Loucy (cell line): ENCODE results near the gene WT1.

Source experiments
- H2AFZ ChIP-seq: fragments of 200-600 bp; sonication (generic); 2 replicates; pipeline ENCODE4 v1.6.0; 2016; ENCODE audit warnings: antibody characterized with exemption, mild to moderate bottlenecking, low read length, moderate library complexity
- H3F3A ChIP-seq: fragments of 200-600 bp; 2 replicates; pipeline ENCODE4 v1.6.0; 2016; ENCODE audit warnings: antibody characterized with exemption, low read depth, mild to moderate bottlenecking
- H3K27me3 ChIP-seq: fragments of 200-600 bp; sonication (generic); 2 replicates; pipeline ENCODE4 v1.6.1; 2014; ENCODE audit warnings: low read length, mild to moderate bottlenecking; ENCODE audit not compliant: insufficient read depth, poor library complexity, severe bottlenecking
- H3K36me3 ChIP-seq: fragments of 200-600 bp; sonication (generic); 2 replicates; pipeline ENCODE4 v1.6.1; 2016; ENCODE audit warnings: low read length; ENCODE audit not compliant: insufficient read depth
- H3K4me1 ChIP-seq: fragments of 200-600 bp; sonication (generic); 2 replicates; pipeline ENCODE4 v1.5.1; 2014; ENCODE audit warnings: low read length, mild to moderate bottlenecking; ENCODE audit not compliant: insufficient read depth, poor library complexity, severe bottlenecking
- H3K4me2 ChIP-seq: fragments of 200-600 bp; sonication (generic); 2 replicates; pipeline ENCODE4 v1.6.0; 2014; ENCODE audit warnings: antibody characterized with exemption, low read length, low read depth, mild to moderate bottlenecking; ENCODE audit not compliant: poor library complexity, severe bottlenecking
- H3K4me3 ChIP-seq: fragments of 200-600 bp; sonication (generic); 2 replicates; pipeline ENCODE4 v1.5.1; 2014; ENCODE audit warnings: low read length, mild to moderate bottlenecking, mixed read lengths; ENCODE audit not compliant: poor library complexity, severe bottlenecking
- H3K79me2 ChIP-seq: fragments of 200-600 bp; sonication (generic); 2 replicates; pipeline ENCODE4 v1.6.1; 2014; ENCODE audit warnings: low read length; ENCODE audit not compliant: insufficient read depth
- H3K9ac ChIP-seq: fragments of 200-600 bp; sonication (generic); 2 replicates; pipeline ENCODE4 v1.6.0; 2014; ENCODE audit warnings: mild to moderate bottlenecking, low read depth, low read length, moderate library complexity; ENCODE audit not compliant: poor library complexity, severe bottlenecking
- H3K9me2 ChIP-seq: fragments of 200-600 bp; sonication (generic); replicated peaks from 2 replicates; pipeline ENCODE4 v1.6.1; 2016; ENCODE audit warnings: low read depth, low read length, mixed read lengths
- H3K9me3 ChIP-seq: fragments of 200-600 bp; sonication (generic); 2 replicates; pipeline ENCODE4 v1.6.1; 2014; ENCODE audit warnings: mild to moderate bottlenecking, antibody characterized with exemption, low read length, low read depth; ENCODE audit not compliant: insufficient read depth
- H4K20me1 ChIP-seq: fragments of 200-600 bp; sonication (generic); 2 replicates; pipeline ENCODE4 v1.6.0; 2014; ENCODE audit warnings: antibody characterized with exemption, low read length, mild to moderate bottlenecking; ENCODE audit not compliant: insufficient read depth, poor library complexity, severe bottlenecking
- CTCF ChIP-seq: fragments of 200-600 bp; sonication (generic); conservative IDR thresholded peaks from 2 replicates; pipeline ENCODE4 v1.5.1; 2014; ENCODE audit warnings: mild to moderate bottlenecking, antibody characterized with exemption, low read length
- EZH2phosphoT487 ChIP-seq: fragments of 200-600 bp; IDR thresholded peaks from 2 replicates; pipeline ENCODE4 v1.6.1; 2018; ENCODE audit warnings: antibody characterized with exemption, mild to moderate bottlenecking, moderate library complexity, borderline replicate concordance

The WT1 gene

GRCh38 chr11:32447252-32447651 lies 11.9 kb upstream of the WT1 start:
- H2AFZ ChIP-seq = no peak overlapping the region
- no peak overlapping the region for H3K9ac ChIP-seq
- H3K27me3 ChIP-seq = no peaks in the 10 kb centered on the region
- no peaks in the 10 kb centered on the region for H3K9me3 ChIP-seq
- no peaks in the 10 kb centered on the region for H3K36me3 ChIP-seq
- no peak overlapping the region for H3K4me2 ChIP-seq
- no peaks in the 10 kb centered on the region for H3K79me2 ChIP-seq
- no peak overlapping the region for H3K4me3 ChIP-seq
- H3K9me2 ChIP-seq = no peaks in the 10 kb centered on the region
- no peaks in the 10 kb centered on the region for H3F3A ChIP-seq
- peaks cover 57% of the 10 kb centered on the region for H3K4me1 ChIP-seq
- no peak for TF ChIP-seq CTCF
- H4K20me1 ChIP-seq = no peaks in the 10 kb centered on the region

GRCh38 chr11:32446227-32446626 lies 10.9 kb upstream of the WT1 start:
- no peaks in the 10 kb centered on the region for H3K9me2 ChIP-seq
- H3K4me3 ChIP-seq = no peak overlapping the region
- no peaks in the 10 kb centered on the region for H4K20me1 ChIP-seq
- no peak overlapping the region for H3K9ac ChIP-seq
- H3K27me3 ChIP-seq = no peaks in the 10 kb centered on the region
- H3K4me2 ChIP-seq = no peak overlapping the region
- H3K4me1 ChIP-seq = peaks cover 67% of the 10 kb centered on the region
- no peaks in the 10 kb centered on the region for H3F3A ChIP-seq
- no peaks in the 10 kb centered on the region for H3K36me3 ChIP-seq
- H3K79me2 ChIP-seq = no peaks in the 10 kb centered on the region
- no peaks in the 10 kb centered on the region for H3K9me3 ChIP-seq
- H2AFZ ChIP-seq = no peak overlapping the region
- TF ChIP-seq CTCF (no peak), EZH2phosphoT487 (no peak)

- H3F3A ChIP-seq = no peaks in the 10 kb centered on the region
- H3K9ac ChIP-seq = peak overlapping the region; percentile 14
- no peak overlapping the region for H2AFZ ChIP-seq
- H3K4me3 ChIP-seq = no peak overlapping the region
- H3K4me1 ChIP-seq = peaks cover 58% of the 10 kb centered on the region
- no peaks in the 10 kb centered on the region for H3K27me3 ChIP-seq
- no peaks in the 10 kb centered on the region for H3K9me2 ChIP-seq
- no peaks in the 10 kb centered on the region for H3K36me3 ChIP-seq
- H3K9me3 ChIP-seq = no peaks in the 10 kb centered on the region
- no peaks in the 10 kb centered on the region for H4K20me1 ChIP-seq
- no peak overlapping the region for H3K4me2 ChIP-seq
- H3K79me2 ChIP-seq = no peaks in the 10 kb centered on the region
- no peak for TF ChIP-seq CTCF
- no peak for TF ChIP-seq EZH2phosphoT487
These were observed 8.8 kb upstream of the WT1 start for GRCh38 chr11:32444186-32444585.
